ENCODE measurements around the gene RBM5. TPM values are rescaled to one million over a fixed set of nuclear protein-coding genes. Genes with fewer than 3 reads are reported as not detected.
A peak's percentile ranks its signal among the peaks of the same experiment; 100 is the strongest.

RBM5 gene
- total and polyA plus RNA-seq, 4 donors: 21.0 to 222 (median 158) TPM

DNA sequence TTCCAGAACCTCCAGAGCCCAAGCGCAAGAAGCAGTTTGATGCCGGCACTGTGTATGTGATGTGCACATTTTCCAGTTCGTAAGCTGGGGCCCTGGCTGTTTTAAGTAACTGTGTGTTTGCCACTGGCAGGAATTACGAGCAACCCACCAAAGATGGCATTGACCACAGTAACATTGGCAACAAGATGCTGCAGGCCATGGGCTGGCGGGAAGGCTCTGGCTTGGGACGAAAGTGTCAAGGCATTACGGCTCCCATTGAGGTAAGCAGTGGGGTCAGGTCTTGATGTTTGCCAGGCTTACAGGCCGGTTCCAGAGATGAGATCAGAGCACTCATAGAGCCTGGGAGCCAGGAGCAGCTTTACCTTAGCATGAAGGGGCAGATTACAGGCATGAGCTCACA lies 28.4 kb downstream of the RBM5 start:
- no peak overlapping the region for H3K27ac ChIP-seq (ENCODE audit: low read depth in 1 of 2, low read length in 2 of 2)
- H3K4me1 ChIP-seq (ENCODE audit: control insufficient read depth in 1 of 2, insufficient read depth in 2 of 2, low read length in 2 of 2): no peaks in the 10 kb centered on the region
- peaks cover 7 to 29% of the 10 kb centered on the region in 2 donors for H3K36me3 ChIP-seq (ENCODE audit: control insufficient read depth in 1 of 2, insufficient read depth in 2 of 2, low read length in 1 of 2)
- ATAC-seq (ENCODE audit: low FRiP score) (no peak), DNase-seq (no peak)
- H3K9me3 ChIP-seq (ENCODE audit: control insufficient read depth, low read length): no peaks in the 10 kb centered on the region
- H3K4me3 ChIP-seq (ENCODE audit: low read length in 2 of 2): no peak overlapping the region
- intact Hi-C loops (cut with DNase I): no loop called here
- no peaks in the 10 kb centered on the region for H3K27me3 ChIP-seq (ENCODE audit: control insufficient read depth in 1 of 2, insufficient read depth in 2 of 2, low read length in 1 of 2)
- 85 to 86% methylated on average over 8 of the region's 8 CpGs for WGBS, 2 donors

DNA sequence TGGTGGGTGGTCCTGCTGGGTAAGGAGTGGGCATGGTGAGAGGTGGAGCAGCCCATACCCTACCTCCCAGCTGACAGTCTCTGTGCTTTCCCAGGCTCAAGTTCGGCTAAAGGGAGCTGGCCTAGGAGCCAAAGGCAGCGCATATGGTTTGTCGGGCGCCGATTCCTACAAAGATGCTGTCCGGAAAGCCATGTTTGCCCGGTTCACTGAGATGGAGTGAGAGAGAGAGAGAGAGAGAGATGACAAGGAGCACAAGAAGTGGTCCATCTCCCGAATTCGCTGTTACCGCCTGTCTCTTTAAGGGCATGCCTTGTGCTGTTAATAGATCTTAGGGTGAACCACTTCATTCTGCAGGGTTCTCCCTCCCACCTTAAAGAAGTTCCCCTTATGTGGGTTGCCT lies 29.5 kb downstream of the RBM5 start:
- DNase-seq (no peak), ATAC-seq (ENCODE audit: low FRiP score) (no peak)
- no peak overlapping the region for H3K4me3 ChIP-seq (ENCODE audit: low read length in 2 of 2)
- 83 to 88% methylated on average over 10 of the region's 10 CpGs for WGBS, 2 donors
- no peaks in the 10 kb centered on the region for H3K9me3 ChIP-seq (ENCODE audit: control insufficient read depth, low read length)
- no peaks in the 10 kb centered on the region for H3K4me1 ChIP-seq (ENCODE audit: control insufficient read depth in 1 of 2, insufficient read depth in 2 of 2, low read length in 2 of 2)
- intact Hi-C loops (cut with DNase I): no loop called here
- H3K27me3 ChIP-seq (ENCODE audit: control insufficient read depth in 1 of 2, insufficient read depth in 2 of 2, low read length in 1 of 2): no peaks in the 10 kb centered on the region
- H3K36me3 ChIP-seq (ENCODE audit: control insufficient read depth in 1 of 2, insufficient read depth in 2 of 2, low read length in 1 of 2): peaks cover 7 to 26% of the 10 kb centered on the region in 2 donors
- H3K27ac ChIP-seq (ENCODE audit: low read depth in 1 of 2, low read length in 2 of 2): no peak overlapping the region

DNA sequence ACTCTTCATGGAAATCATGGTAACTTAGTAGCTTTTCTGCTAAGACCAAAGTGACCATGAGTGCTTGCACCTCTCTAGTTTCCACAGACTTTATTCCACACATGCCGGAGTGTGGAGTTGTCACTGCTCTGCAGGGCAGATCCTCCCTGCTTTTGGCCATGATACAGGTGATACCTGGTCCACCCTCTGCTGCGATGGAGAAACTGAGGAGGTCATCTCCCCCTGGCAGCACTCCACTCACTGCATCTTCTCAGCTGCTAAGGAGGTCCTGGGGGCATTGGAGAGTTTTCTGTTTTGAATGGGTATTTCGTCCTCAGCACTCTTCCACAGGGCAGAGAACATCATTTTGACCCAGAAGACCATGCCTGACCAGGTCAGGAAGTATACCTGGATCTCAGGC lies 31.1 kb downstream of the RBM5 start:
- Histone ChIP-seq H3K36me3 (ENCODE audit: control insufficient read depth in 1 of 2, insufficient read depth in 2 of 2, low read length in 1 of 2) (peaks cover 3 to 23% of the 10 kb centered on the region in 2 donors), H3K4me3 (ENCODE audit: low read length in 2 of 2) (no peak overlapping the region), H3K27ac (ENCODE audit: low read depth in 1 of 2, low read length in 2 of 2) (no peak overlapping the region), H3K27me3 (ENCODE audit: control insufficient read depth in 1 of 2, insufficient read depth in 2 of 2, low read length in 1 of 2) (no peaks in the 10 kb centered on the region), H3K4me1 (ENCODE audit: control insufficient read depth in 1 of 2, insufficient read depth in 2 of 2, low read length in 2 of 2) (no peaks in the 10 kb centered on the region), H3K9me3 (ENCODE audit: control insufficient read depth, low read length) (no peaks in the 10 kb centered on the region)
- intact Hi-C loops (cut with DNase I): loop anchor here (2.0 to 10.0 kb wide), 2 partner anchors 69 to 155 kb away; partner anchors contain the start of gene LSMEM2 (in 1 of the 2)
- ATAC-seq (ENCODE audit: low FRiP score) (no peak), DNase-seq (no peak)
- 73 to 76% methylated on average over 3 of the region's 3 CpGs for WGBS, 2 donors

DNA sequence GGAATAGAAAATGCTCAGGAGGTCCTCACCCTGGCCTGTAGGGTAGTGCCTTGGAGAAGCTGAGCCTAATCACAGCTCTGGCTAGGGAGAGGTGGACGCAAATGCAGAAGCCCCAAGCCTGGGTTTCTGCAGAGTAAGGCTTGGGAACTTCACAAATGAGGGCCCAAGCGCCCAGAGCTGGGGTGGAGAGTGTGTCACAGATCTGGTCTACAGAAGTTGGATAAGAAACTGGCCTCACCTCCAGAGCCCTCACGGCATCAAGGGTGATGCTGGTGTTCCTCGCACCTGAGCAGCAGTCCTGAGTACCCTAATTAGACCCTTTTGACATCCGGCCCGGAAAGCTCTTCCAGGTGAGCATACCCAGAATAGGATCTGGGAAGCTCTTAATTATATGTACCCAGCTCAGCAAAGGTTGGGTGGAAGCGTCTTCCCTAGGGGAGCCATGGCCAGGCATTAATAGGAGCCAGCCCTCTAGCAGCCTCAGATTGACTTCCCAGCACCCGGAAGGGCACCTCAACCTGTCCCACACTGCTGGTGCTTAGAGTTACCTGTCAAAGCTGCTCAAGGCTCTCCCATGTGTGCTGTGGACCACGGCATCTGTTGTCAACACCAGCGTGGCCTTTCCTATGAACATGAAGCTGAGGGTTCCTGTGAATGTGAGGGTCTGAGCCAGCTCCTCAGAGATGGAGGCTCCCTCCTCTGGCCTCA lies 31.8 kb downstream of the RBM5 start:
- ATAC-seq (ENCODE audit: low FRiP score) (no peak), DNase-seq (no peak)
- H3K4me3 ChIP-seq (ENCODE audit: low read length in 2 of 2): no peak overlapping the region
- H3K27ac ChIP-seq (ENCODE audit: low read depth in 1 of 2, low read length in 2 of 2): no peak overlapping the region
- WGBS, 2 donors: 64 to 66% methylated on average over 10 of the region's 10 CpGs
- no peaks in the 10 kb centered on the region for H3K9me3 ChIP-seq (ENCODE audit: control insufficient read depth, low read length)
- intact Hi-C loops (cut with DNase I): loop anchor here (1.0 to 10.0 kb wide), 3 partner anchors 68 to 154 kb away; partner anchors contain the start of gene LSMEM2 (in 1 of the 2)
- no peaks in the 10 kb centered on the region for H3K4me1 ChIP-seq (ENCODE audit: control insufficient read depth in 1 of 2, insufficient read depth in 2 of 2, low read length in 2 of 2)
- H3K27me3 ChIP-seq (ENCODE audit: control insufficient read depth in 1 of 2, insufficient read depth in 2 of 2, low read length in 1 of 2): no peaks in the 10 kb centered on the region
- H3K36me3 ChIP-seq (ENCODE audit: control insufficient read depth in 1 of 2, insufficient read depth in 2 of 2, low read length in 1 of 2): peaks cover 3 to 19% of the 10 kb centered on the region in 2 donors

DNA sequence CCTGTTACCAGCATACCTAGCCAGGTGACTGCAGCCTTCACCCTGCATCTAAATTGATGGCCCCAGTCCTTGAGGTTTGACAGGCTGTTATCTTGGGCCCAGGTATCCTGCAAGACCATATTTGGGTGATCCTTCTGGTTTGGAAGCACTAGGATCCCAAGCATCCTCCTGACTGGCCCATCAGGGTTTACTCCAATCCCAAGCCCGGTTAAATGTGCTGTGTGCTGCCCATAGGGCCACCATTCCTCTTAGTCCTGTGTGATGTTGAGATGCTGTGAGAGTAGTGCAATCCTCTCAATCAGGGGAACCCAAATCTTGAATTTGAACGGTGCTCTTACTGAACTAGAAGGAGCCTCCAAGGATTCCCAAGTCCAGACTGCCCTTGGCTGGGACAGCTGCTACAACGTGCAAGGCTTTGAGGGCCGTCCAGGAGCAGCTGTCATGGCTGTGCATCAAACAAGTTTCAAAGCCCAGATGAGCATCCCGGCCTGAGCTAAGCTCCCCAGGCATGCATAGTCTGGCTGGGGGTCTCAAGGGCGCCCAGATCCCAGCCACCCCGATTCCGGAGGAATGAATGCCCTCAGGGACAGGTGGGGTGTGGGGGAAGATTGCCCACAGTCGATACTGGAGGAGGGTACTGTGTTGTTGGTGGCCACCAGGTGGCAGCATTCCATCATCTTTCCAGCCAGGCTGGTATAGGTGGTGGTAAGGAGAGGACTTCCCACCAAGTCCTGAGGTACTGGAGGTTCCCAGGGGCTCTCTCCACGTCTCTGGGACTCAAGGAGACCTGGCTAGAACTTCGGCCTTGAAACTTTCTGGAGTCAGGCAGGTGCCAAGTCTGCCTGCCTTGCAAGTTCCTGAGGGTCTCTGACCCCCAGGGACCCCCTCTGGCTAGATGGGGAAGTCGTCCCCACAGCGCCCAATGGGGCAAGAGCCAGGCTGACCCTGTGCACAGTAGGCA lies 32.6 kb downstream of the RBM5 start:
- Histone ChIP-seq H3K9me3 (ENCODE audit: control insufficient read depth, low read length) (no peaks in the 10 kb centered on the region), H3K27me3 (ENCODE audit: control insufficient read depth in 1 of 2, insufficient read depth in 2 of 2, low read length in 1 of 2) (no peaks in the 10 kb centered on the region), H3K36me3 (ENCODE audit: control insufficient read depth in 1 of 2, insufficient read depth in 2 of 2, low read length in 1 of 2) (peaks cover 3 to 14% of the 10 kb centered on the region in 2 donors), H3K4me3 (ENCODE audit: low read length in 2 of 2) (no peak overlapping the region), H3K27ac (ENCODE audit: low read depth in 1 of 2, low read length in 2 of 2) (no peak overlapping the region), H3K4me1 (ENCODE audit: control insufficient read depth in 1 of 2, insufficient read depth in 2 of 2, low read length in 2 of 2) (no peaks in the 10 kb centered on the region)
- intact Hi-C loops (cut with DNase I): loop anchor here (1.0 to 10.0 kb wide), 3 partner anchors 67 to 153 kb away; partner anchors contain the start of gene LSMEM2 (in 1 of the 2)
- peak; percentile 85 to 94 for DNase-seq
- ATAC-seq (ENCODE audit: low FRiP score): peak; percentile 87
- WGBS, 2 donors: 23% methylated on average over 13 of the region's 13 CpGs

DNA sequence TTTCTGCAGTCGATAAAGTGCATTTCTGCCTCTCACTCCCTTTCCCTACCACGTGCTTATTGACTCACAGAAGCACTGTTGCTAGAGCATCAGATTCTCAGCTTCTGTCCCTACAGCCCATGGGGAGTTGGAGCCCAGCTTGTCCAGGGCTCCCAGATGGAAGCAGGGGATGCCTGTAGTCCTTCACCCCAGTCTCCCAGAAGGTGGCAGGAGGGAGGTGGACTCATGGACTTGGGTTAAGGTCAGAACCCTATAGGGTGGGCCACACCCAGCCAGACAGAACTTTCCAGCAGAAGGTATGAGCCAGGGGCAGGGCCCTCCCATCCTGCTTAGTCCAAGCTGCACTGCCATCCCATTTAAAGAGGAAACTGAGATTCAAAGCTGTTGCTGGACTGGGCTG lies 33.4 kb downstream of the RBM5 start:
- no peak overlapping the region for H3K27ac ChIP-seq (ENCODE audit: low read depth in 1 of 2, low read length in 2 of 2)
- WGBS, 2 donors: 56 to 60% methylated on average over 2 of the region's 2 CpGs
- DNase-seq (no peak), ATAC-seq (ENCODE audit: low FRiP score) (no peak)
- peaks cover 3 to 12% of the 10 kb centered on the region in 2 donors for H3K36me3 ChIP-seq (ENCODE audit: control insufficient read depth in 1 of 2, insufficient read depth in 2 of 2, low read length in 1 of 2)
- no peaks in the 10 kb centered on the region for H3K9me3 ChIP-seq (ENCODE audit: control insufficient read depth, low read length)
- H3K27me3 ChIP-seq (ENCODE audit: control insufficient read depth in 1 of 2, insufficient read depth in 2 of 2, low read length in 1 of 2): no peaks in the 10 kb centered on the region
- intact Hi-C loops (cut with DNase I): loop anchor here in 1 of 2 donors (10.0 kb wide), 1 partner anchor 153 kb away; the partner anchor contains the start of gene LSMEM2
- H3K4me3 ChIP-seq (ENCODE audit: low read length in 2 of 2): no peak overlapping the region
- H3K4me1 ChIP-seq (ENCODE audit: control insufficient read depth in 1 of 2, insufficient read depth in 2 of 2, low read length in 2 of 2): no peaks in the 10 kb centered on the region

DNA sequence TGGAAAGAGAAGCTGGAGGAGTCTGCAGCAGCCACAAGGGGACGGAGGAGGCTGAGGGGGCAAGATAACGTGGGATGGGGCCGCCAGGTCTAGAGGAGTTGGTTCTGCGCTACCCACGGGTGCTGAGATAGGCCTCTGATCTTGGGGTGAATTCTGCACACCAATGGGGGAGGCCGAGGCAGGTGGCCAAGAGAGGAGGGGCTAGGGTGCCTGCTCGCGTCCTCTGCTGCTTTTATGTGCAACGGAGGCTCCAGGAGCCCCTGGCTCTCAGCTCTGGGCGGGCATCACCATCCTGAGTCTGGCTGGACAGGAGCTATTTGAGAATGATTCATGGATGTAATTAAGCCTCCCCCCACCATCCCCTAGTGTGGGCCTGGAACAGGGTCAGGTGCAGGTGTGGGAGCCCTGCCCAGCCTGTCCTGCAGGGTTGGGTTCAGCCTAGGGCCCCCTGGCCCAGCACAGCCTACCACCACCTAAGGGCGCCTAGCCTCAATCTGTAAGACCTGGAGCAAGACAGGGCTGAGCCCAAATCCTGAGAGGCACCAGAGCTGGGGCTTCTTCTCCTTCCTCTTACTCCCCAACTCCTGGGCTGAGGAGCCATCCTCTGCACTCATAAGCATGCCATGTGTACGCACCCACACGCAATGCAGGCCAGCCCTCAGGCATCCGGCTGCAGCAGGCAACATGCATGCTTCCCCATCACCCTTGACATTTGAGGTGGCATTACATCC lies 34.1 kb downstream of the RBM5 start:
- intact Hi-C loops (cut with DNase I): loop anchor here (1.0 to 10.0 kb wide), 2 partner anchors 68 to 152 kb away; partner anchors contain the start of genes GNAT1 (in 1 of the 2) and LSMEM2 (in 1 of the 2)
- Histone ChIP-seq H3K4me3 (ENCODE audit: low read length in 2 of 2) (no peak overlapping the region), H3K27me3 (ENCODE audit: control insufficient read depth in 1 of 2, insufficient read depth in 2 of 2, low read length in 1 of 2) (no peaks in the 10 kb centered on the region), H3K9me3 (ENCODE audit: control insufficient read depth, low read length) (no peaks in the 10 kb centered on the region), H3K27ac (ENCODE audit: low read depth in 1 of 2, low read length in 2 of 2) (no peak overlapping the region), H3K4me1 (ENCODE audit: control insufficient read depth in 1 of 2, insufficient read depth in 2 of 2, low read length in 2 of 2) (no peaks in the 10 kb centered on the region), H3K36me3 (ENCODE audit: control insufficient read depth in 1 of 2, insufficient read depth in 2 of 2, low read length in 1 of 2) (peaks cover 3 to 8% of the 10 kb centered on the region in 2 donors)
- ATAC-seq (ENCODE audit: low FRiP score) (no peak), DNase-seq (peak in 1 of 2 donors; percentile 70)
- 60 to 70% methylated on average over 14 of the region's 14 CpGs for WGBS, 2 donors
